HEK293 (cell line): ENCODE results near the gene KCNIP4.

ENCODE experiments used
- CTCF ChIA-PET: fragments of 350-600 bp; formaldehyde crosslinking; extraction: SDS; loops from one replicate; lab custom pipeline; 2021; ENCODE audit warnings: antibody characterized with exemption; lab: Yijun Ruan, JAX
- POLR2A ChIA-PET: fragments of 300-600 bp; formaldehyde crosslinking; extraction: SDS; loops from one replicate; lab custom pipeline; 2020; ENCODE audit warnings: antibody characterized with exemption, inconsistent platforms; lab: Yijun Ruan, JAX
- H3K27ac ChIP-seq: fragments of 200-500 bp; sonication (Bioruptor generic); 2 replicates; pipeline ENCODE4 v1.5.1; 2014; ENCODE audit warnings: low read depth, low read length, control low read depth, inconsistent platforms; ENCODE audit errors: extremely low read depth
- H3K36me3 ChIP-seq, 2 experiments: fragments of 200-500 bp in 1 of 2; sonication (Bioruptor generic) in 1 of 2; 1 replicate in 1 of 2; 2 replicates in 1 of 2; pipeline ENCODE4 v1.5.1; 2014 to 2017; ENCODE audit warnings: inconsistent platforms in 2 of 2, low read length in 2 of 2; ENCODE audit not compliant: control insufficient read depth in 2 of 2, insufficient read depth in 1 of 2
- H3K4me1 ChIP-seq: fragments of 200-500 bp; sonication (Bioruptor generic); 2 replicates; pipeline ENCODE4 v1.5.1; 2014; ENCODE audit warnings: mild to moderate bottlenecking, low read length, inconsistent platforms; ENCODE audit not compliant: control insufficient read depth, insufficient read depth
- H3K4me3 ChIP-seq: 2 replicates; pipeline ENCODE4 v1.5.1; 2011; ENCODE audit warnings: low read depth, mild to moderate bottlenecking, control low read depth, low read length, moderate library complexity
- H3K9me3 ChIP-seq: fragments of 200-500 bp; sonication (Bioruptor generic); 2 replicates; pipeline ENCODE4 v1.5.1; 2014; ENCODE audit warnings: low read depth, low read length, inconsistent platforms; ENCODE audit not compliant: control insufficient read depth, insufficient read depth
- EGR2 ChIP-seq: fragments of 450-650 bp; formaldehyde crosslinking; IDR thresholded peaks from 2 replicates; pipeline ENCODE4 v1.5.1; 2016; ENCODE audit warnings: low read depth, missing biosample characterization, missing genetic modification characterization
- HOXC10 ChIP-seq: sonication (generic); formaldehyde crosslinking; IDR thresholded peaks from 2 replicates; pipeline ENCODE4 v1.8.1; 2023; ENCODE audit warnings: mild to moderate bottlenecking, missing genetic modification reagents
- IKZF3 ChIP-seq: fragments of 450-650 bp; IDR thresholded peaks from 2 replicates; pipeline ENCODE4 v1.5.0; 2018; ENCODE audit warnings: missing biosample characterization, mild to moderate bottlenecking, missing genetic modification characterization, moderate library complexity
- KLF16 ChIP-seq: fragments of 450-650 bp; formaldehyde crosslinking; IDR thresholded peaks from 2 replicates; pipeline ENCODE4 v1.5.1; 2017; ENCODE audit warnings: missing biosample characterization, missing genetic modification characterization
- MYNN ChIP-seq: fragments of 450-650 bp; formaldehyde crosslinking; IDR thresholded peaks from 2 replicates; pipeline ENCODE4 v1.5.1; 2016; ENCODE audit warnings: missing biosample characterization, missing genetic modification characterization, borderline replicate concordance
- OSR2 ChIP-seq: fragments of 450-650 bp; formaldehyde crosslinking; IDR thresholded peaks from 2 replicates; pipeline ENCODE4 v1.5.1; 2016; ENCODE audit warnings: missing biosample characterization, missing genetic modification characterization
- SALL2 ChIP-seq: fragments of 450-650 bp; formaldehyde crosslinking; IDR thresholded peaks from 2 replicates; pipeline ENCODE4 v1.5.0; 2017; ENCODE audit warnings: missing biosample characterization, mild to moderate bottlenecking, missing genetic modification characterization, borderline replicate concordance
- ZBTB20 ChIP-seq: fragments of 450-650 bp; formaldehyde crosslinking; IDR thresholded peaks from 2 replicates; pipeline ENCODE4 v1.5.1; 2016; ENCODE audit warnings: missing biosample characterization, missing genetic modification characterization
- ZEB2 ChIP-seq: fragments of 450-650 bp; formaldehyde crosslinking; IDR thresholded peaks from 2 replicates; pipeline ENCODE4 v1.5.1; 2016; ENCODE audit warnings: missing biosample characterization, missing genetic modification characterization
- ZNF112 ChIP-seq: fragments of 450-650 bp; formaldehyde crosslinking; IDR thresholded peaks from 2 replicates; pipeline ENCODE4 v1.5.0; 2017; ENCODE audit warnings: missing biosample characterization, missing genetic modification characterization
- ZNF121 ChIP-seq: fragments of 450-650 bp; formaldehyde crosslinking; IDR thresholded peaks from 2 replicates; pipeline ENCODE4 v1.5.1; 2016; ENCODE audit warnings: missing biosample characterization, missing genetic modification characterization
- ZNF202 ChIP-seq: fragments of 450-650 bp; formaldehyde crosslinking; IDR thresholded peaks from 2 replicates; pipeline ENCODE4 v1.5.1; 2016; ENCODE audit warnings: missing biosample characterization, missing genetic modification characterization, borderline replicate concordance
- ZNF335 ChIP-seq: fragments of 450-650 bp; formaldehyde crosslinking; conservative IDR thresholded peaks from 2 replicates; pipeline ENCODE4 v1.5.1; 2016; ENCODE audit warnings: missing biosample characterization, missing genetic modification characterization
- ZNF350 ChIP-seq: fragments of 450-650 bp; formaldehyde crosslinking; IDR thresholded peaks from 2 replicates; pipeline ENCODE4 v1.5.0; 2017; ENCODE audit warnings: missing biosample characterization, mild to moderate bottlenecking, missing genetic modification characterization
- ZNF560 ChIP-seq: fragments of 450-650 bp; formaldehyde crosslinking; IDR thresholded peaks from 2 replicates; pipeline ENCODE4 v1.5.1; 2017; ENCODE audit warnings: missing biosample characterization, missing genetic modification characterization, borderline replicate concordance
- ZNF561 ChIP-seq: fragments of 450-650 bp; IDR thresholded peaks from 2 replicates; pipeline ENCODE4 v1.5.1; 2018; ENCODE audit warnings: missing biosample characterization, missing genetic modification characterization, borderline replicate concordance
- ZNF792 ChIP-seq: fragments of 450-650 bp; formaldehyde crosslinking; IDR thresholded peaks from 2 replicates; pipeline ENCODE4 v1.5.1; 2016; ENCODE audit warnings: missing biosample characterization, missing genetic modification characterization
- ZSCAN30 ChIP-seq: fragments of 450-650 bp; IDR thresholded peaks from 2 replicates; pipeline ENCODE4 v1.5.1; 2018; ENCODE audit warnings: missing biosample characterization, mild to moderate bottlenecking, missing genetic modification characterization, moderate library complexity
- TF ChIP-seq, protein P1 (sequence below): fragments of 450-650 bp; formaldehyde crosslinking; IDR thresholded peaks from 2 replicates; pipeline ENCODE4 v1.5.1; 2017; ENCODE audit warnings: missing biosample characterization, missing genetic modification characterization
- TF ChIP-seq, protein P2 (sequence below): fragments of 450-650 bp; formaldehyde crosslinking; IDR thresholded peaks from 2 replicates; pipeline ENCODE4 v1.5.1; 2016; ENCODE audit warnings: missing biosample characterization, missing genetic modification characterization, low read depth
- TF ChIP-seq, protein P3 (sequence below): fragments of 450-650 bp; formaldehyde crosslinking; IDR thresholded peaks from 2 replicates; pipeline ENCODE4 v1.5.1; 2016; ENCODE audit warnings: missing biosample characterization, missing genetic modification characterization
- TF ChIP-seq, protein P4 (sequence below): fragments of 450-650 bp; formaldehyde crosslinking; optimal IDR thresholded peaks from 2 replicates; pipeline ENCODE3; 2016; ENCODE audit warnings: missing biosample characterization, mild to moderate bottlenecking, missing genetic modification characterization
- TF ChIP-seq, protein P5 (sequence below): fragments of 450-650 bp; formaldehyde crosslinking; IDR thresholded peaks from 2 replicates; pipeline ENCODE4 v1.5.1; 2016; ENCODE audit warnings: missing biosample characterization, missing genetic modification characterization
- TF ChIP-seq, protein P6 (sequence below): fragments of 450-650 bp; formaldehyde crosslinking; IDR thresholded peaks from 2 replicates; pipeline ENCODE4 v1.5.1; 2016; ENCODE audit warnings: missing biosample characterization, missing genetic modification characterization
- TF ChIP-seq, protein P7 (sequence below): fragments of 450-650 bp; formaldehyde crosslinking; IDR thresholded peaks from 2 replicates; pipeline ENCODE4 v1.5.1; 2016; ENCODE audit warnings: missing biosample characterization, missing genetic modification characterization

Gene KCNIP4

DNA sequence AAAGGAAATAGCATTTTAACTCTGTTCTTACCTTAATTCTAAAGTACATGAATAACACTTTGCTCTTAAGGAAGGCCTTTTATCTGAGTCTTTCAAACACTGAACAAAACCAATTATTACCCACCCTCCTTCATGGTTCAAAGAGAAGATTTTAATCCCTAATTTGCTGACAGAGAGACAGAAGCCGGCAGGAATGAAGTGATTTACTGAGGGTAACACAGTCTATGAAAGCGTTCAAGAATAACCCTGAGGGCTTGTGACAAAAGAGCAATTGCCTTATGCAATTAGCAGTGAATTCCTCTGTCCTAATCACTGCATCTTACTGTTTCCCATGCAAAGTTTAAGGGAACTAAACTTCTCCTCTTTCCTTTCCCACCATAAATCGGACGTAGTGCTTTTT is 1104.3 kb downstream of the KCNIP4 start:
- no peaks in the 10 kb centered on the region for H3K4me1 ChIP-seq
- POLR2A ChIA-PET: no interaction called here
- H3K27ac ChIP-seq: no peak overlapping the region
- TF ChIP-seq EGR2 (tag by site-specific recombination) (no peak), ZNF350 (tag by site-specific recombination) (no peak), ZNF335 (tag by site-specific recombination) (no peak), HOXC10 (CRISPR knock-in tag) (no peak), ZNF112 (no peak), ZEB2 (tag by site-specific recombination) (no peak), ZNF121 (tag by site-specific recombination) (no peak), IKZF3 (no peak), ZNF202 (tag by site-specific recombination) (no peak), SALL2 (no peak), MYNN (tag by site-specific recombination) (no peak), ZNF792 (tag by site-specific recombination) (no peak), OSR2 (tag by site-specific recombination) (no peak)
- TF ChIP-seq, protein P1, sequence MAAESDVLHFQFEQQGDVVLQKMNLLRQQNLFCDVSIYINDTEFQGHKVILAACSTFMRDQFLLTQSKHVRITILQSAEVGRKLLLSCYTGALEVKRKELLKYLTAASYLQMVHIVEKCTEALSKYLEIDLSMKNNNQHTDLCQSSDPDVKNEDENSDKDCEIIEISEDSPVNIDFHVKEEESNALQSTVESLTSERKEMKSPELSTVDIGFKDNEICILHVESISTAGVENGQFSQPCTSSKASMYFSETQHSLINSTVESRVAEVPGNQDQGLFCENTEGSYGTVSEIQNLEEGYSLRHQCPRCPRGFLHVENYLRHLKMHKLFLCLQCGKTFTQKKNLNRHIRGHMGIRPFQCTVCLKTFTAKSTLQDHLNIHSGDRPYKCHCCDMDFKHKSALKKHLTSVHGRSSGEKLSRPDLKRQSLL: no peak
- TF ChIP-seq, protein P2, sequence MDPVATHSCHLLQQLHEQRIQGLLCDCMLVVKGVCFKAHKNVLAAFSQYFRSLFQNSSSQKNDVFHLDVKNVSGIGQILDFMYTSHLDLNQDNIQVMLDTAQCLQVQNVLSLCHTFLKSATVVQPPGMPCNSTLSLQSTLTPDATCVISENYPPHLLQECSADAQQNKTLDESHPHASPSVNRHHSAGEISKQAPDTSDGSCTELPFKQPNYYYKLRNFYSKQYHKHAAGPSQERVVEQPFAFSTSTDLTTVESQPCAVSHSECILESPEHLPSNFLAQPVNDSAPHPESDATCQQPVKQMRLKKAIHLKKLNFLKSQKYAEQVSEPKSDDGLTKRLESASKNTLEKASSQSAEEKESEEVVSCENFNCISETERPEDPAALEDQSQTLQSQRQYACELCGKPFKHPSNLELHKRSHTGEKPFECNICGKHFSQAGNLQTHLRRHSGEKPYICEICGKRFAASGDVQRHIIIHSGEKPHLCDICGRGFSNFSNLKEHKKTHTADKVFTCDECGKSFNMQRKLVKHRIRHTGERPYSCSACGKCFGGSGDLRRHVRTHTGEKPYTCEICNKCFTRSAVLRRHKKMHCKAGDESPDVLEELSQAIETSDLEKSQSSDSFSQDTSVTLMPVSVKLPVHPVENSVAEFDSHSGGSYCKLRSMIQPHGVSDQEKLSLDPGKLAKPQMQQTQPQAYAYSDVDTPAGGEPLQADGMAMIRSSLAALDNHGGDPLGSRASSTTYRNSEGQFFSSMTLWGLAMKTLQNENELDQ: no peak
- no peaks in the 10 kb centered on the region for H3K9me3 ChIP-seq
- no peaks in the 10 kb centered on the region for H3K36me3 ChIP-seq
- CTCF ChIA-PET: no interaction called here
- H3K4me3 ChIP-seq: no peak overlapping the region

DNA sequence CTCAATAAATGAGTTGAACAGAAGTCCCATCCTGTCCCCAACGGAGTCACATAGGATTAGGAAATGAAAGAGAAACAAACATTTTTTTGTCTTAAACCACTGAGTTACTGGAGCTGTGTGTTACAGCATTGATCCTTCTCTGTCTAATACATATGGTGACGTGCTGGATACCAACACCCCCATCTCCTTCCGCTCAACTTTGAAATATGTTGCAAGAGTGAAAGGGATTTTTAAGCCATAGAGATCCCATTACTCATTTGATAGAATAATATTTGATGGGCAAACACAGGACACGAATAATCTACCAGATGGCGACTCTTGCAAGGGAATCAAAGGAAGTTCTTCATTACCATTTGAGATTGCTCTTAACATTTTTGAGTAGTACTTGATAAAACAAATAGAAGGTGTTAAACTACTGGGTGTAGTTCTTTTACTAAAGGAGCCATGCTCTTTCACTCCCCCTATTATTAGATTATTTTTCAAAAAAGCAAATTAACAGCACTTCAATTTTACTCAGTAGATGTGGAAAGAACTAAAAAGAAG is 1107.9 kb downstream of the KCNIP4 start:
- H3K4me1 ChIP-seq: no peaks in the 10 kb centered on the region
- no peaks in the 10 kb centered on the region for H3K9me3 ChIP-seq
- POLR2A ChIA-PET: no interaction called here
- H3K4me3 ChIP-seq: no peak overlapping the region
- CTCF ChIA-PET: interaction anchor here (0.6 kb wide), 1 partner anchor 803 kb away, joined by 4 read pairs; no protein-coding TSS in a partner anchor
- no peak overlapping the region for H3K27ac ChIP-seq
- no peaks in the 10 kb centered on the region for H3K36me3 ChIP-seq
- TF ChIP-seq, protein P3, sequence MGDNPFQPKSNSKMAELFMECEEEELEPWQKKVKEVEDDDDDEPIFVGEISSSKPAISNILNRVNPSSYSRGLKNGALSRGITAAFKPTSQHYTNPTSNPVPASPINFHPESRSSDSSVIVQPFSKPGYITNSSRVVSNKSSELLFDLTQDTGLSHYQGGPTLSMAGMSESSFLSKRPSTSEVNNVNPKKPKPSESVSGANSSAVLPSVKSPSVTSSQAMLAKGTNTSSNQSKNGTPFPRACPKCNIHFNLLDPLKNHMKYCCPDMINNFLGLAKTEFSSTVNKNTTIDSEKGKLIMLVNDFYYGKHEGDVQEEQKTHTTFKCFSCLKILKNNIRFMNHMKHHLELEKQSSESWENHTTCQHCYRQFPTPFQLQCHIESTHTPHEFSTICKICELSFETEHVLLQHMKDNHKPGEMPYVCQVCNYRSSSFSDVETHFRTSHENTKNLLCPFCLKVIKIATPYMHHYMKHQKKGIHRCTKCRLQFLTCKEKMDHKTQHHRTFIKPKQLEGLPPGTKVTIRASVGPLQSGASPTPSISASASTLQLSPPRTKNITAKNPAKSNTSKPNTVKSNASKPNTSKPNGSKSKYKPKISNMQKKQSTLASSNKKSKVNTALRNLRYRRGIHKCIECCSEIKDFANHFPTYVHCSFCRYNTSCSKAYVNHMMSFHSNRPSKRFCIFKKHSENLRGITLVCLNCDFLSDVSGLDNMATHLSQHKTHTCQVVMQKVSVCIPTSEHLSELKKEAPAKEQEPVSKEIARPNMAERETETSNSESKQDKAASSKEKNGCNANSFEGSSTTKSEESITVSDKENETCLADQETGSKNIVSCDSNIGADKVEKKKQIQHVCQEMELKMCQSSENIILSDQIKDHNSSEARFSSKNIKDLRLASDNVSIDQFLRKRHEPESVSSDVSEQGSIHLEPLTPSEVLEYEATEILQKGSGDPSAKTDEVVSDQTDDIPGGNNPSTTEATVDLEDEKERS (tag by site-specific recombination): no peak
- TF ChIP-seq, protein P4, sequence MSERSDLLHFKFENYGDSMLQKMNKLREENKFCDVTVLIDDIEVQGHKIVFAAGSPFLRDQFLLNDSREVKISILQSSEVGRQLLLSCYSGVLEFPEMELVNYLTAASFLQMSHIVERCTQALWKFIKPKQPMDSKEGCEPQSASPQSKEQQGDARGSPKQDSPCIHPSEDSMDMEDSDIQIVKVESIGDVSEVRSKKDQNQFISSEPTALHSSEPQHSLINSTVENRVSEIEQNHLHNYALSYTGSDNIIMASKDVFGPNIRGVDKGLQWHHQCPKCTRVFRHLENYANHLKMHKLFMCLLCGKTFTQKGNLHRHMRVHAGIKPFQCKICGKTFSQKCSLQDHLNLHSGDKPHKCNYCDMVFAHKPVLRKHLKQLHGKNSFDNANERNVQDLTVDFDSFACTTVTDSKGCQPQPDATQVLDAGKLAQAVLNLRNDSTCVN (tag by site-specific recombination): no peak
- TF ChIP-seq, protein P5, sequence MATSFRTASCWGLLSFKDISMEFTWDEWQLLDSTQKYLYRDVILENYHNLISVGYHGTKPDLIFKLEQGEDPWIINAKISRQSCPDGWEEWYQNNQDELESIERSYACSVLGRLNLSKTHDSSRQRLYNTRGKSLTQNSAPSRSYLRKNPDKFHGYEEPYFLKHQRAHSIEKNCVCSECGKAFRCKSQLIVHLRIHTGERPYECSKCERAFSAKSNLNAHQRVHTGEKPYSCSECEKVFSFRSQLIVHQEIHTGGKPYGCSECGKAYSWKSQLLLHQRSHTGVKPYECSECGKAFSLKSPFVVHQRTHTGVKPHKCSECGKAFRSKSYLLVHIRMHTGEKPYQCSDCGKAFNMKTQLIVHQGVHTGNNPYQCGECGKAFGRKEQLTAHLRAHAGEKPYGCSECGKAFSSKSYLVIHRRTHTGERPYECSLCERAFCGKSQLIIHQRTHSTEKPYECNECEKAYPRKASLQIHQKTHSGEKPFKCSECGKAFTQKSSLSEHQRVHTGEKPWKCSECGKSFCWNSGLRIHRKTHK (tag by site-specific recombination): no peak
- TF ChIP-seq ZBTB20 (tag by site-specific recombination) (no peak), ZSCAN30 (tag by site-specific recombination) (no peak), KLF16 (tag by site-specific recombination) (no peak), ZNF560 (tag by site-specific recombination) (no peak), ZNF561 (tag by site-specific recombination) (no peak)
- TF ChIP-seq, protein P6, sequence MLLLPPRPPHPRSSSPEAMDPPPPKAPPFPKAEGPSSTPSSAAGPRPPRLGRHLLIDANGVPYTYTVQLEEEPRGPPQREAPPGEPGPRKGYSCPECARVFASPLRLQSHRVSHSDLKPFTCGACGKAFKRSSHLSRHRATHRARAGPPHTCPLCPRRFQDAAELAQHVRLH (tag by site-specific recombination): no peak
- TF ChIP-seq, protein P7, sequence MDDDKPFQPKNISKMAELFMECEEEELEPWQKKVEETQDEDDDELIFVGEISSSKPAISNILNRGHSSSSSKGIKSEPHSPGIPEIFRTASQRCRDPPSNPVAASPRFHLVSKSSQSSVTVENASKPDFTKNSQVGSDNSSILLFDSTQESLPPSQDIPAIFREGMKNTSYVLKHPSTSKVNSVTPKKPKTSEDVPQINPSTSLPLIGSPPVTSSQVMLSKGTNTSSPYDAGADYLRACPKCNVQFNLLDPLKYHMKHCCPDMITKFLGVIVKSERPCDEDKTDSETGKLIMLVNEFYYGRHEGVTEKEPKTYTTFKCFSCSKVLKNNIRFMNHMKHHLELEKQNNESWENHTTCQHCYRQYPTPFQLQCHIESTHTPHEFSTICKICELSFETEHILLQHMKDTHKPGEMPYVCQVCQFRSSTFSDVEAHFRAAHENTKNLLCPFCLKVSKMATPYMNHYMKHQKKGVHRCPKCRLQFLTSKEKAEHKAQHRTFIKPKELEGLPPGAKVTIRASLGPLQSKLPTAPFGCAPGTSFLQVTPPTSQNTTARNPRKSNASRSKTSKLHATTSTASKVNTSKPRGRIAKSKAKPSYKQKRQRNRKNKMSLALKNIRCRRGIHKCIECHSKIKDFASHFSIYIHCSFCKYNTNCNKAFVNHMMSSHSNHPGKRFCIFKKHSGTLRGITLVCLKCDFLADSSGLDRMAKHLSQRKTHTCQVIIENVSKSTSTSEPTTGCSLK: no peak
